Measurements from ENCODE around the gene NUP35. TPM values are rescaled to one million over a fixed set of nuclear protein-coding genes. Genes with fewer than 3 reads are reported as not detected.

NUP35 gene
- total RNA-seq, 2 donors from 2014 or later = 27.8 to 30.7 TPM

- TF ChIP-seq CTCF (conservative IDR thresholded peaks at IDR 0.05) = no peak
- Histone ChIP-seq H3K9ac (ENCODE audit: extremely low read depth, low read length, poor library complexity, severe bottlenecking) (no peak overlapping the region), H3K27ac (ENCODE audit: low read depth, low read length) (no peak overlapping the region), H3K27me3 (ENCODE audit: control insufficient read depth, insufficient read depth, low read length, poor library complexity, severe bottlenecking) (no peaks in the 10 kb centered on the region), H3K4me3 (ENCODE audit: low read length) (no peak overlapping the region), H3K4me1 (ENCODE audit: control insufficient read depth, insufficient read depth, low read length) (peaks cover 5% of the 10 kb centered on the region), H3K36me3 (ENCODE audit: control insufficient read depth, insufficient read depth, low read length) (peaks cover 6% of the 10 kb centered on the region), H3K9me3 (ENCODE audit: control insufficient read depth, low read length) (no peaks in the 10 kb centered on the region)
- H3K9me3 Mint-ChIP-seq = no peaks in the 10 kb centered on the region
- peaks cover 13% of the 10 kb centered on the region for H3K4me1 Mint-ChIP-seq
- H3K27me3 Mint-ChIP-seq (ENCODE audit: insufficient read depth) = no peaks in the 10 kb centered on the region
- peaks cover 22% of the 10 kb centered on the region for H3K36me3 Mint-ChIP-seq (ENCODE audit: low read depth)
- 100% methylated on average over 1 of the region's 1 CpG; no CpG with 5 or more reads in 1 of the 2 experiments for WGBS, 2 experiments (ENCODE audit: insufficient coverage in 1 of 2, insufficient read length in 1 of 2)
- H3K4me3 Mint-ChIP-seq = no peak overlapping the region
- no peak for DNase-seq
- H3K27ac Mint-ChIP-seq = no peak overlapping the region
These were observed 71.2 kb downstream of the NUP35 start for GRCh38 chr2:183195397-183195796.

GRCh38 chr2:183195998-183196409 lies 71.8 kb downstream of the NUP35 start:
- H3K27ac ChIP-seq (ENCODE audit: low read depth, low read length) = no peak overlapping the region
- no peaks in the 10 kb centered on the region for H3K27me3 ChIP-seq (ENCODE audit: control insufficient read depth, insufficient read depth, low read length, poor library complexity, severe bottlenecking)
- H3K4me1 ChIP-seq (ENCODE audit: control insufficient read depth, insufficient read depth, low read length) = peaks cover 5% of the 10 kb centered on the region
- Mint-ChIP-seq H3K4me1 (peaks cover 13% of the 10 kb centered on the region), H3K9me3 (no peaks in the 10 kb centered on the region), H3K27ac (peak overlapping the region; percentile 12), H3K27me3 (ENCODE audit: insufficient read depth) (no peaks in the 10 kb centered on the region), H3K4me3 (no peak overlapping the region), H3K36me3 (ENCODE audit: low read depth) (peaks cover 19% of the 10 kb centered on the region)
- no peak overlapping the region for H3K4me3 ChIP-seq (ENCODE audit: low read length)
- DNase-seq = no peak
- 98% methylated on average over 1 of the region's 1 CpG; no CpG with 5 or more reads in 1 of the 2 experiments for WGBS, 2 experiments (ENCODE audit: insufficient coverage in 1 of 2, insufficient read length in 1 of 2)
- H3K9ac ChIP-seq (ENCODE audit: extremely low read depth, low read length, poor library complexity, severe bottlenecking) = no peak overlapping the region
- no peaks in the 10 kb centered on the region for H3K9me3 ChIP-seq (ENCODE audit: control insufficient read depth, low read length)
- no peak for TF ChIP-seq CTCF (conservative IDR thresholded peaks at IDR 0.05)
- peaks cover 6% of the 10 kb centered on the region for H3K36me3 ChIP-seq (ENCODE audit: control insufficient read depth, insufficient read depth, low read length)

- Histone ChIP-seq H3K27ac (ENCODE audit: low read depth, low read length) (no peak overlapping the region), H3K36me3 (ENCODE audit: control insufficient read depth, insufficient read depth, low read length) (no peaks in the 10 kb centered on the region), H3K27me3 (ENCODE audit: control insufficient read depth, insufficient read depth, low read length, poor library complexity, severe bottlenecking) (no peaks in the 10 kb centered on the region), H3K4me1 (ENCODE audit: control insufficient read depth, insufficient read depth, low read length) (no peaks in the 10 kb centered on the region), H3K4me3 (ENCODE audit: low read length) (no peak overlapping the region), H3K9me3 (ENCODE audit: control insufficient read depth, low read length) (peaks cover 2% of the 10 kb centered on the region), H3K9ac (ENCODE audit: extremely low read depth, low read length, poor library complexity, severe bottlenecking) (no peak overlapping the region)
- WGBS, 2 experiments (ENCODE audit: insufficient coverage in 1 of 2, insufficient read length in 1 of 2) = 89% methylated on average over 1 of the region's 1 CpG; no CpG with 5 or more reads in 1 of the 2 experiments
- no peak overlapping the region for H3K4me3 Mint-ChIP-seq
- H3K36me3 Mint-ChIP-seq (ENCODE audit: low read depth) = peaks cover 20% of the 10 kb centered on the region
- TF ChIP-seq CTCF (conservative IDR thresholded peaks at IDR 0.05) = peak; percentile 20
- no peaks in the 10 kb centered on the region for H3K27me3 Mint-ChIP-seq (ENCODE audit: insufficient read depth)
- H3K4me1 Mint-ChIP-seq = peaks cover 3% of the 10 kb centered on the region
- no peak overlapping the region for H3K27ac Mint-ChIP-seq
- peaks cover 6% of the 10 kb centered on the region for H3K9me3 Mint-ChIP-seq
- no peak for DNase-seq
These were observed 80.2 kb downstream of the NUP35 start for GRCh38 chr2:183204397-183204796.
